ENCODE data around the gene PATJ.
"Not testable (repeated sequence)": the region's sequence is repeated elsewhere in the genome, so short reads cannot be mapped to it uniquely, and the experiment has no call there.

PATJ gene

DNA sequence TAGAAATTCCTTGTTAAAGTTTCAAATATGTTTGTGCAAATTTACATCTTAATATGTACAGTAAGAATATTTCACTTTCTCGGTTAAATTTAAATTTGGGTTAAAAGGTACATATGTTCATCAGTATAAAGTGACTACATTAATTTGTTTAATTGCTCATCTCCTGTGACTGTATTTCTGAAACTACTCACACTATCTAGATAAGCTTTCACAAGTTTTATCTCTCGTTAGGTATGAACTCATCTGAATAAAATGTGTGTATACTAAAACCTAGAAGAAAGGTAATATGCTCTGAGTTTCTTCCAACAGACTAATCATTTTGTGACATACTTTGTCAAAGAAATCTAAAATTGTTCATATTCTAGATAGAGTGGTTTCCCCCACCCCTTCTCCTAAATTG lies 150.7 kb downstream of the PATJ start:
- Mint-ChIP-seq H3K27ac (no peak overlapping the region), H3K27me3 (no peaks in the 10 kb centered on the region), H3K9me3 (peaks cover 0 to 2% of the 10 kb centered on the region in 2 donors), H3K36me3 (ENCODE audit: insufficient read depth) (peaks cover 12% of the 10 kb centered on the region), H3K4me3 (no peak overlapping the region), H3K4me1 (ENCODE audit: low read depth in 2 of 2) (no peaks in the 10 kb centered on the region)
- DNase-seq: no peak
- ATAC-seq (replicated peaks): no peak

GRCh38 chr1:61894296-61894695 lies 152.0 kb downstream of the PATJ start:
- not testable (repeated sequence) for ATAC-seq (replicated peaks); H3K9me3 Mint-ChIP-seq; H3K27me3 Mint-ChIP-seq; H3K4me3 Mint-ChIP-seq; H3K27ac Mint-ChIP-seq; H3K36me3 Mint-ChIP-seq (ENCODE audit: insufficient read depth); H3K4me1 Mint-ChIP-seq (ENCODE audit: low read depth in 2 of 2); DNase-seq

DNA sequence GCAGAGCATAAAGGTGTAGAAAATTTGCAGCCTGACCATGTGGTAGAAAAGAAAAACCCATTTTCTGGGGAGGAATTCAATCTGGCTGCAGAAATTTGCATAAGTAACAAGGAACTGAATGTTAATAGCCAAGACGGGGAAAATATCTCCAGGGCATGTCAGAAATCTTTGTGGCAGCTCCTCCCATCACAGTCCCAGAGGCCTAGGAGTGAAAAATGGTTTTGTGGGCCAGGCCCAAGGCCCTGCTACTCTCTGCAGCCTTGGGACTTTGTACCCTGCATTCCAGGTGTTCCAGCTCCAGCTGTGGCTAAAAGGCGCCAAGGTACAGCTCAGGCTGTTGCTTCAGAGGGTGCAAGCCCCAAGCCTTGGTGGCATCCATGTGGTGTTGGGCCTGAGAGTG lies 152.9 kb downstream of the PATJ start:
- peaks cover 0 to 2% of the 10 kb centered on the region in 2 donors for H3K9me3 Mint-ChIP-seq
- ATAC-seq (replicated peaks) (no peak), DNase-seq (no peak)
- H3K36me3 Mint-ChIP-seq (ENCODE audit: insufficient read depth): peaks cover 10% of the 10 kb centered on the region
- no peaks in the 10 kb centered on the region for H3K27me3 Mint-ChIP-seq
- no peak overlapping the region for H3K27ac Mint-ChIP-seq
- H3K4me3 Mint-ChIP-seq: no peak overlapping the region
- H3K4me1 Mint-ChIP-seq (ENCODE audit: low read depth in 2 of 2): no peaks in the 10 kb centered on the region

DNA sequence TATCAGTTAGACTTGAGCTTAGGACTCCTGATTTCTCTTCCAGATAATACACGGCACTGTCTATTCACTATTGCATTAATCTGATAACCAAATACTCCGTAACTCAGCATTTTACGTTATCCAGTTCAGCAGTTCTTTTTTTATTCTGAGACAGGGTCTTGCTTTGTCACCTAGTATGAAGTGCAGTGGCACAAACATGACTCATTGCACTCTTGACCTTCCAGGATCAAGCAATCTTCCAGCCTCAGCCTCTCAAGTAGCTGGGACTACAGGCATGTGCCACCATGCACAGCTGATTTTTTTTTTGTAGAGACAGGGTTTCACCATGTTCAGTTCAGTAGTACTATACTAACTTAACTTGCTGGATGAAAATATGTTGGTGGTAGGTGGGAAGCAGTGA lies 156.4 kb downstream of the PATJ start:
- peaks cover 20% of the 10 kb centered on the region for H3K36me3 Mint-ChIP-seq (ENCODE audit: insufficient read depth)

DNA sequence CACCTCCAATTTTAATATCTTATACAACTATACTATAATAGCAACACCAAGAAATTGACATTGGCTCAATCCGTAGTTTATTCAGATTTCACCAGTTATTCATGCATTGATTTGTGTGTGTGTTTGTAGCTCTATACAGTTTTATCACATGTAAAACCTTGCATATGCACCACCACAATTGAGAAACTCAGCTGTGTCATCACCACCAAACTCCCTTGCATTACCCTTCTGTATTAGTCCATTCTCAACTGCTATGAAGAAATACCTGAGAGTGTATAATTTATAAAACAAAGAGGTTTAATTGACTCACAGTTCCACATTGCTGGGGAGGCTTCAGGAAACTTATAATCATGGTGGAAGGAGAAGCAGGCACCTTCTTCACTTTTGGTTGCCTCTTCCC lies 162.1 kb downstream of the PATJ start:
- ATAC-seq (replicated peaks) (no peak), DNase-seq (no peak)
- Mint-ChIP-seq H3K4me3 (no peak overlapping the region), H3K4me1 (ENCODE audit: low read depth in 2 of 2) (peaks cover 0 to 3% of the 10 kb centered on the region in 2 donors), H3K9me3 (no peaks in the 10 kb centered on the region), H3K36me3 (ENCODE audit: insufficient read depth) (peaks cover 30% of the 10 kb centered on the region), H3K27me3 (no peaks in the 10 kb centered on the region), H3K27ac (no peak overlapping the region)

More for the DNA sequence above, 156.4 kb downstream of the PATJ start:
- ATAC-seq (replicated peaks) (no peak), DNase-seq (no peak)
- Mint-ChIP-seq H3K4me3 (no peak overlapping the region), H3K4me1 (ENCODE audit: low read depth in 2 of 2) (no peaks in the 10 kb centered on the region), H3K27ac (peak overlapping the region in 1 of 2 donors; percentile 80), H3K27me3 (no peaks in the 10 kb centered on the region), H3K9me3 (peaks cover 0 to 2% of the 10 kb centered on the region in 2 donors)

DNA sequence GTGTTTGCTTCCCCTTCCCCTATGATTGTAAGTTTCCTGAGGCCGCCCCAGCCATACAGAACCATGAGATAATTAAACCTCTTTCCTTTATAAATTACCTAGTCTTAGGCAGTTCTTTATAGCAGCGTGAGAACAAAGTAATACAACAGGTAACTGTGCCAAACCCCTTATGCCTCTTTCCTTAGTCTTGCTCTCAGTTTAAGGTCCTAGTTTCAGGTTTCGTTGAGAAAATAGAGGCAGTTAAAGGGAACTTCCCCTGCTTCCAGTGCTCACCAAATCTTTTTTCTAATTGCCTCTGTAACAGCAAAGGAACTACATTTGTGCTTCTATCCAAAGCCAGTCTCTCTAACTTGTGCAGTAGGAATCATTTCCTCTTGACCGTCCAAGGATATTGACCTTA lies 164.8 kb downstream of the PATJ start:
- Mint-ChIP-seq H3K36me3 (ENCODE audit: insufficient read depth) (peaks cover 20% of the 10 kb centered on the region), H3K4me3 (no peak overlapping the region), H3K9me3 (no peaks in the 10 kb centered on the region), H3K27ac (no peak overlapping the region), H3K4me1 (ENCODE audit: low read depth in 2 of 2) (peaks cover 0 to 3% of the 10 kb centered on the region in 2 donors), H3K27me3 (no peaks in the 10 kb centered on the region)
- DNase-seq (no peak), ATAC-seq (replicated peaks) (no peak)

- no peaks in the 10 kb centered on the region for H3K9me3 Mint-ChIP-seq
- no peak for ATAC-seq (replicated peaks)
- H3K27ac Mint-ChIP-seq: no peak overlapping the region
- H3K4me1 Mint-ChIP-seq (ENCODE audit: low read depth in 2 of 2): peaks cover 0 to 3% of the 10 kb centered on the region in 2 donors
- peaks cover 20% of the 10 kb centered on the region for H3K36me3 Mint-ChIP-seq (ENCODE audit: insufficient read depth)
- H3K27me3 Mint-ChIP-seq: no peaks in the 10 kb centered on the region
- no peak overlapping the region for H3K4me3 Mint-ChIP-seq
- no peak for DNase-seq
These were observed 167.8 kb downstream of the PATJ start for GRCh38 chr1:61910035-61910434.

DNA sequence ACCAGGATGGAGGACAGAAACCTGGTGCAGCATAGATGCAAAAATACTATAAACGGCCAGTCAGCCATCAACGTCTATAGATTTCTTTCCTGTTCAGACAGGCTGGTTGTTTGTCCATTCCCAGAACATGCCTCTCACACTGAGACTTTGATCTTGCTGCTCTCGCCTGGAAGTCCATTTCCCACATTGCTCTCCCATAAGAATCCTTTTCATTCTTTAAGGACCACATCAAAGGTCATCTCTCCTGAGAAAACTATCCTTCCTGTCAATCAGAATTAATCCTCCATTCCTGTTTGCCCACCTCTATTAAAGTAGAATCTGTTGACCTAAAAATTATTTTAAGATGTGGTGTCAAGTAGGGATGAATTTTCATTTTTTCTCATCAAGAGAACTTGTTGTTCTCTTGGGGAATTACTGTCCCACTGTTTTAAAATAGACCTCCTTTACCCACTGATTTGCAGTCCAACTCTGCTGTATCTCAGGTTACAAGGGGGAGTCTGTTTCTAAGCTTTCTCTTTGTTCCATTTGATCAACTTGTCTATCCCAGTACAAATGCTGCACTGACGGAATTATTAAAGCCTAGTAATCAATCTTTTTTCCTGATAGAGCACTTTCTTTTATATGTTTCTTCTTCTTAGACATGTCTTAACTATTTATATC lies 172.7 kb downstream of the PATJ start:
- Mint-ChIP-seq H3K27me3 (no peaks in the 10 kb centered on the region), H3K4me3 (no peak overlapping the region), H3K4me1 (ENCODE audit: low read depth in 2 of 2) (no peaks in the 10 kb centered on the region), H3K27ac (no peak overlapping the region), H3K36me3 (ENCODE audit: insufficient read depth) (peaks cover 27% of the 10 kb centered on the region), H3K9me3 (no peaks in the 10 kb centered on the region)
- ATAC-seq (replicated peaks) (no peak), DNase-seq (no peak)

GRCh38 chr1:61921435-61921834 lies 179.2 kb downstream of the PATJ start:
- peaks cover 19% of the 10 kb centered on the region for H3K36me3 Mint-ChIP-seq (ENCODE audit: insufficient read depth)
- no peak overlapping the region for H3K27ac Mint-ChIP-seq
- H3K4me1 Mint-ChIP-seq (ENCODE audit: low read depth in 2 of 2): no peaks in the 10 kb centered on the region
- no peak overlapping the region for H3K4me3 Mint-ChIP-seq
- ATAC-seq (replicated peaks): no peak
- DNase-seq: no peak
- peaks cover 2 to 7% of the 10 kb centered on the region in 2 donors for H3K9me3 Mint-ChIP-seq
- H3K27me3 Mint-ChIP-seq: no peaks in the 10 kb centered on the region

- Mint-ChIP-seq H3K27ac (no peak overlapping the region), H3K4me1 (ENCODE audit: low read depth in 2 of 2) (no peaks in the 10 kb centered on the region), H3K4me3 (no peak overlapping the region), H3K9me3 (peaks cover 2 to 7% of the 10 kb centered on the region in 2 donors), H3K36me3 (ENCODE audit: insufficient read depth) (peaks cover 12% of the 10 kb centered on the region), H3K27me3 (no peaks in the 10 kb centered on the region)
- ATAC-seq (replicated peaks) (no peak), DNase-seq (no peak)
These were observed 180.7 kb downstream of the PATJ start for GRCh38 chr1:61922950-61923480.

DNA sequence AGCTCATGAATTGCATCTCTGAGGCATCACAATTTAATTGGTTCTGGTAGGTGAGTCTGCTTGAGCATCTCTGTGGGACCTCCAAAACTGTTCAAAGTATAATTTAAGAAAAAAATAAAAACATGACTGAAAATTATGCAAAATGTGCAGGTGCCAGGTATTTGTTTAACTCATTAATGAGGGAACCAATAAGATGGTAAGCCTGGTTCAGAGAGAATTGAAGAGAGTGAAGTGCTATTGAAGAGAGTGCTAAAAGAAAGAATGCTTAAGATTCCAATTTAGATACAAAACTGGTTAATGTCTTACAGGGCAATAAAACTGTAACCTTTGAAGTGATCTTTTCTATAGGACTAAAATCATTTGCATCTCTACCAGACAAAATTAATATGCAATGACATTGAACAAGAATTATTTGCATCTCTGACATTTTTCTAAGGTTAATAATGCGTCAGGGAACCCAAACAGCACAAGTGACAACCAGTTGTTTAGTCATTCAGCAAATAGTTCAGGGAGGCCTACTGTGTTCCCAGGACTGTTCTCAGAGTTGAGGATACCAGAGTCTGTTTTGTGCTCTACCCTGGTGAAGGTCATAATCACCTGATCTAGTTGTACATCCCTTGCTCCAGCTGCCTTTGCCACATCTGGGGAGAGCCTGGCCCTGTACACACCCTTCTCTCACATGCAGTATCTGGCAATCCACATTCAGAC lies 183.5 kb downstream of the PATJ start:
- ATAC-seq (replicated peaks): no peak
- no peaks in the 10 kb centered on the region for H3K9me3 Mint-ChIP-seq
- H3K27ac Mint-ChIP-seq: no peak overlapping the region
- H3K36me3 Mint-ChIP-seq (ENCODE audit: insufficient read depth): peaks cover 5% of the 10 kb centered on the region
- H3K4me3 Mint-ChIP-seq: no peak overlapping the region
- no peaks in the 10 kb centered on the region for H3K4me1 Mint-ChIP-seq (ENCODE audit: low read depth in 2 of 2)
- DNase-seq: no peak
- H3K27me3 Mint-ChIP-seq: no peaks in the 10 kb centered on the region

DNA sequence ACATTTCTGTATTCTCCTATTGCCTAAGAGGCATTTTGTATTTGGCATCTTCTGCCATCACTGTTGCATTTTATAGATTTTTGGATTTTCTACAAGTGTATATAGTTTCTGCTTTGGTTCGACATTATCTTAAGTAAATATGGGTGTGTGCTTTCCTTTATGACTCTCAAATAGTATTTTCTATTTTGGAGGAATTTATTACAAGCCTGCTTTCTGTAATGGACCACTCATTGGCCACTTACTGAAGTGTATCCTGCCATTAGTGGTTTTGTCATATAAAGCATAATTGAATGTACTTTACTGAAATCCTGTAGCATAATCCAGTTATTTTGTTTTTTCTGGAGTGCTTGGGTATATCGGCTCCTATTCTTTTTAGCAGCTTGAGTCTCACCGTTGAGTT lies 184.3 kb downstream of the PATJ start:
- Mint-ChIP-seq H3K36me3 (ENCODE audit: insufficient read depth) (peaks cover 4% of the 10 kb centered on the region), H3K27ac (no peak overlapping the region), H3K4me1 (ENCODE audit: low read depth in 2 of 2) (no peaks in the 10 kb centered on the region), H3K27me3 (no peaks in the 10 kb centered on the region), H3K4me3 (no peak overlapping the region), H3K9me3 (no peaks in the 10 kb centered on the region)
- DNase-seq (no peak), ATAC-seq (replicated peaks) (no peak)

DNA sequence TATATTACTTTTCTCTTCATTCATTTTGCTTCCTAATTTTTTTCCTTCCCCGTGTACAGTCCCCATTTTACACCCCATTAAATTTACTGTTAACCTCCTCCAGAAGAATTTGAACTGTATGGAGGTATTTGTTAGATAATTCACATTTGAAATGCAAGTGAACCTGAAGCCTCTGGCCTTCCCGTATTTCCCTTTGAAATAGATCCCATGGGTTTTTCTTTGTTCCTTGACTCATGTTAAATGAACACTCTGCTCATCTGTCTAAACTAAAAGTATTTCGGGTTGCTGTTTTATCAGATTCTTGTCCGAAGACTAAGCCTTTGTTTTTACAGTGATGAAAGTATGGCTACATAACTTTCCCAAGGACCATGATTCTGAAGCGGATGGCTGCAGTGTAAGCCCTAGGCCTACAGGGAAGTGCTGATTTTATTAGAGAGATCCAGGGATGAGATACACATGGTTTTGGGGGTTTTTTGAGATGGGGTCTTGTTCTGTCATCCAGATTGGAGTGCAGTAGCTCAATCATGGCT lies 187.9 kb downstream of the PATJ start:
- no peak overlapping the region for H3K4me3 Mint-ChIP-seq
- ATAC-seq (replicated peaks) (no peak), DNase-seq (no peak)
- peaks cover 4% of the 10 kb centered on the region for H3K36me3 Mint-ChIP-seq (ENCODE audit: insufficient read depth)
- H3K27ac Mint-ChIP-seq: no peak overlapping the region
- H3K27me3 Mint-ChIP-seq: no peaks in the 10 kb centered on the region
- H3K4me1 Mint-ChIP-seq (ENCODE audit: low read depth in 2 of 2): no peaks in the 10 kb centered on the region
- no peaks in the 10 kb centered on the region for H3K9me3 Mint-ChIP-seq
